ENCODE results near the gene SLC5A9. TPM values are rescaled to one million over a fixed set of nuclear protein-coding genes. Genes with fewer than 3 reads are reported as not detected.

Gene SLC5A9
- total and polyA plus RNA-seq, 2 experiments from 2014 or later: not detected

GRCh38 chr1:48214820-48215219 lies 7.7 kb upstream of the SLC5A9 start:
- H3K79me2 ChIP-seq (ENCODE audit: insufficient read depth): no peaks in the 10 kb centered on the region
- H3K9me3 ChIP-seq (ENCODE audit: low read depth): no peaks in the 10 kb centered on the region
- no peaks in the 10 kb centered on the region for H3K27me3 ChIP-seq (replicated peaks; ENCODE audit: insufficient read depth)
- no peak overlapping the region for H2AFZ ChIP-seq
- H3K27ac ChIP-seq: no peak overlapping the region
- no peaks in the 10 kb centered on the region for H3K36me3 ChIP-seq (ENCODE audit: low read depth)
- in situ Hi-C loops (cut with MboI): no loop called here
- TF ChIP-seq EZH2phosphoT487 (IDR thresholded peaks at IDR 0.05; ENCODE audit: insufficient read depth, low read depth) (no peak), EZH2 (IDR thresholded peaks at IDR 0.05; ENCODE audit: insufficient read depth, poor library complexity, severe bottlenecking) (no peak)
- DNase-seq: no peak
- no peaks in the 10 kb centered on the region for H3K4me1 ChIP-seq (ENCODE audit: insufficient read depth)
- no peak overlapping the region for H3K4me3 ChIP-seq
- 4 to 9% methylated on average over 4 of the region's 4 CpGs for WGBS, 2 experiments (ENCODE audit: low coverage in 1 of 2, low lambda C conversion rate in 2 of 2, missing lambda C conversion rate in 2 of 2)
- no peak overlapping the region for H3K4me2 ChIP-seq (ENCODE audit: unreplicated experiment)
- H3F3A ChIP-seq (ENCODE audit: insufficient read depth): no peaks in the 10 kb centered on the region
- no peak overlapping the region for H3K9ac ChIP-seq
- no peaks in the 10 kb centered on the region for H3K9me2 ChIP-seq (ENCODE audit: insufficient read depth)
- H4K20me1 ChIP-seq (ENCODE audit: insufficient read depth): no peaks in the 10 kb centered on the region

GRCh38 chr1:48215222-48215621 lies 7.3 kb upstream of the SLC5A9 start:
- H3K9me2 ChIP-seq (ENCODE audit: insufficient read depth): no peaks in the 10 kb centered on the region
- H3K27ac ChIP-seq: no peak overlapping the region
- no peak overlapping the region for H3K9ac ChIP-seq
- WGBS, 2 experiments (ENCODE audit: low coverage in 1 of 2, low lambda C conversion rate in 2 of 2, missing lambda C conversion rate in 2 of 2): 15 to 53% methylated on average over 1 of the region's 1 CpG
- no peaks in the 10 kb centered on the region for H3K27me3 ChIP-seq (replicated peaks; ENCODE audit: insufficient read depth)
- no peaks in the 10 kb centered on the region for H4K20me1 ChIP-seq (ENCODE audit: insufficient read depth)
- H3K36me3 ChIP-seq (ENCODE audit: low read depth): no peaks in the 10 kb centered on the region
- H3F3A ChIP-seq (ENCODE audit: insufficient read depth): no peaks in the 10 kb centered on the region
- H3K4me1 ChIP-seq (ENCODE audit: insufficient read depth): no peaks in the 10 kb centered on the region
- no peaks in the 10 kb centered on the region for H3K79me2 ChIP-seq (ENCODE audit: insufficient read depth)
- no peak for DNase-seq
- in situ Hi-C loops (cut with MboI): no loop called here
- H2AFZ ChIP-seq: no peak overlapping the region
- no peak for TF ChIP-seq EZH2phosphoT487 (IDR thresholded peaks at IDR 0.05; ENCODE audit: insufficient read depth, low read depth)
- TF ChIP-seq EZH2 (IDR thresholded peaks at IDR 0.05; ENCODE audit: insufficient read depth, poor library complexity, severe bottlenecking): no peak
- no peak overlapping the region for H3K4me3 ChIP-seq
- H3K4me2 ChIP-seq (ENCODE audit: unreplicated experiment): no peak overlapping the region
- H3K9me3 ChIP-seq (ENCODE audit: low read depth): no peaks in the 10 kb centered on the region

GRCh38 chr1:48215889-48216288 lies 6.6 kb upstream of the SLC5A9 start:
- Histone ChIP-seq H3K4me2 (ENCODE audit: unreplicated experiment) (no peak overlapping the region), H3K9me2 (ENCODE audit: insufficient read depth) (no peaks in the 10 kb centered on the region), H3F3A (ENCODE audit: insufficient read depth) (no peaks in the 10 kb centered on the region), H3K4me1 (ENCODE audit: insufficient read depth) (no peaks in the 10 kb centered on the region), H3K27me3 (replicated peaks; ENCODE audit: insufficient read depth) (no peaks in the 10 kb centered on the region), H3K36me3 (ENCODE audit: low read depth) (no peaks in the 10 kb centered on the region), H3K27ac (no peak overlapping the region), H3K9ac (no peak overlapping the region), H3K9me3 (ENCODE audit: low read depth) (no peaks in the 10 kb centered on the region), H3K79me2 (ENCODE audit: insufficient read depth) (no peaks in the 10 kb centered on the region), H2AFZ (no peak overlapping the region), H3K4me3 (no peak overlapping the region), H4K20me1 (ENCODE audit: insufficient read depth) (no peaks in the 10 kb centered on the region)
- TF ChIP-seq EZH2 (IDR thresholded peaks at IDR 0.05; ENCODE audit: insufficient read depth, poor library complexity, severe bottlenecking) (no peak), EZH2phosphoT487 (IDR thresholded peaks at IDR 0.05; ENCODE audit: insufficient read depth, low read depth) (no peak)
- in situ Hi-C loops (cut with MboI): no loop called here
- WGBS, 2 experiments (ENCODE audit: low coverage in 1 of 2, low lambda C conversion rate in 2 of 2, missing lambda C conversion rate in 2 of 2): 62 to 77% methylated on average over 2 of the region's 2 CpGs
- no peak for DNase-seq

GRCh38 chr1:48216313-48216712 lies 6.2 kb upstream of the SLC5A9 start:
- in situ Hi-C loops (cut with MboI): no loop called here
- TF ChIP-seq EZH2 (IDR thresholded peaks at IDR 0.05; ENCODE audit: insufficient read depth, poor library complexity, severe bottlenecking) (no peak), EZH2phosphoT487 (IDR thresholded peaks at IDR 0.05; ENCODE audit: insufficient read depth, low read depth) (no peak)

GRCh38 chr1:48216941-48217340 lies 5.6 kb upstream of the SLC5A9 start:
- H3K4me1 ChIP-seq (ENCODE audit: insufficient read depth): no peaks in the 10 kb centered on the region
- WGBS, 2 experiments (ENCODE audit: low coverage in 1 of 2, low lambda C conversion rate in 2 of 2, missing lambda C conversion rate in 2 of 2): 42 to 43% methylated on average over 3 of the region's 3 CpGs
- no peak overlapping the region for H3K27ac ChIP-seq
- in situ Hi-C loops (cut with MboI): no loop called here
- no peak overlapping the region for H2AFZ ChIP-seq
- no peaks in the 10 kb centered on the region for H3K36me3 ChIP-seq (ENCODE audit: low read depth)
- H3K9me3 ChIP-seq (ENCODE audit: low read depth): no peaks in the 10 kb centered on the region
- H3K4me3 ChIP-seq: no peak overlapping the region
- no peaks in the 10 kb centered on the region for H3F3A ChIP-seq (ENCODE audit: insufficient read depth)
- TF ChIP-seq EZH2phosphoT487 (IDR thresholded peaks at IDR 0.05; ENCODE audit: insufficient read depth, low read depth) (no peak), EZH2 (IDR thresholded peaks at IDR 0.05; ENCODE audit: insufficient read depth, poor library complexity, severe bottlenecking) (no peak)
- no peaks in the 10 kb centered on the region for H3K9me2 ChIP-seq (ENCODE audit: insufficient read depth)
- no peaks in the 10 kb centered on the region for H3K27me3 ChIP-seq (replicated peaks; ENCODE audit: insufficient read depth)
- DNase-seq: no peak
- H4K20me1 ChIP-seq (ENCODE audit: insufficient read depth): no peaks in the 10 kb centered on the region
- no peak overlapping the region for H3K4me2 ChIP-seq (ENCODE audit: unreplicated experiment)
- no peak overlapping the region for H3K9ac ChIP-seq
- H3K79me2 ChIP-seq (ENCODE audit: insufficient read depth): no peaks in the 10 kb centered on the region

More at GRCh38 chr1:48216313-48216712, 6.2 kb upstream of the SLC5A9 start:
- Histone ChIP-seq H3K4me2 (ENCODE audit: unreplicated experiment) (no peak overlapping the region), H3K4me3 (no peak overlapping the region), H3K4me1 (ENCODE audit: insufficient read depth) (no peaks in the 10 kb centered on the region), H4K20me1 (ENCODE audit: insufficient read depth) (no peaks in the 10 kb centered on the region), H3K27me3 (replicated peaks; ENCODE audit: insufficient read depth) (no peaks in the 10 kb centered on the region), H3F3A (ENCODE audit: insufficient read depth) (no peaks in the 10 kb centered on the region), H3K79me2 (ENCODE audit: insufficient read depth) (no peaks in the 10 kb centered on the region), H3K9me2 (ENCODE audit: insufficient read depth) (no peaks in the 10 kb centered on the region), H3K9ac (no peak overlapping the region), H3K27ac (no peak overlapping the region), H3K36me3 (ENCODE audit: low read depth) (no peaks in the 10 kb centered on the region), H2AFZ (no peak overlapping the region), H3K9me3 (ENCODE audit: low read depth) (no peaks in the 10 kb centered on the region)
- DNase-seq: no peak
- WGBS, 2 experiments (ENCODE audit: low coverage in 1 of 2, low lambda C conversion rate in 2 of 2, missing lambda C conversion rate in 2 of 2): 35 to 43% methylated on average over 2 of the region's 2 CpGs

All from GM23248 (cell line).